ENCODE results near the gene KRTAP5-7.

KRTAP5-7 gene

GRCh38 chr11:71505781-71506180, 21.3 kb upstream of the KRTAP5-7 start:
- TF ChIP-seq CTCF (IDR thresholded peaks at IDR 0.05; ENCODE audit: low read depth, low read length): no peak
- no peak for TF ChIP-seq EZH2phosphoT487 (IDR thresholded peaks at IDR 0.05; ENCODE audit: low read depth)
- Histone ChIP-seq H3K4me3 (ENCODE audit: low read length) (no peak overlapping the region), H3K27ac (ENCODE audit: low read length) (no peak overlapping the region)

GRCh38 chr11:71507102-71507501, 20.0 kb upstream of the KRTAP5-7 start:
- no peak overlapping the region for H3K27ac ChIP-seq (ENCODE audit: low read length)
- no peak overlapping the region for H2AFZ ChIP-seq (ENCODE audit: low read depth, low read length)
- H3K79me2 ChIP-seq (ENCODE audit: low read length): no peaks in the 10 kb centered on the region
- no peak overlapping the region for H3K9ac ChIP-seq (ENCODE audit: low read length)
- TF ChIP-seq CTCF (IDR thresholded peaks at IDR 0.05; ENCODE audit: low read depth, low read length) (no peak), EZH2phosphoT487 (IDR thresholded peaks at IDR 0.05; ENCODE audit: low read depth) (no peak)
- H3K27me3 ChIP-seq (ENCODE audit: low read depth, low read length): no peaks in the 10 kb centered on the region
- no peak overlapping the region for H3K4me2 ChIP-seq (ENCODE audit: low read length)
- H3K36me3 ChIP-seq (replicated peaks; ENCODE audit: low read depth, low read length): peaks cover 5% of the 10 kb centered on the region
- H4K20me1 ChIP-seq (ENCODE audit: insufficient read depth, low read length): no peaks in the 10 kb centered on the region
- H3K4me3 ChIP-seq (ENCODE audit: low read length): no peak overlapping the region
- peaks cover 5% of the 10 kb centered on the region; the same call in 1 of the 2 replicates for H3K9me3 ChIP-seq (ENCODE audit: insufficient read depth, low read length)
- H3K4me1 ChIP-seq (ENCODE audit: low read length): no peaks in the 10 kb centered on the region

More at GRCh38 chr11:71505781-71506180, 21.3 kb upstream of the KRTAP5-7 start:
- no peaks in the 10 kb centered on the region for H3K27me3 ChIP-seq (ENCODE audit: low read depth, low read length)
- no peak overlapping the region for H2AFZ ChIP-seq (ENCODE audit: low read depth, low read length)
- peaks cover 5% of the 10 kb centered on the region; the same call in 1 of the 2 replicates for H3K9me3 ChIP-seq (ENCODE audit: insufficient read depth, low read length)
- no peaks in the 10 kb centered on the region for H4K20me1 ChIP-seq (ENCODE audit: insufficient read depth, low read length)
- no peak overlapping the region for H3K9ac ChIP-seq (ENCODE audit: low read length)
- H3K4me2 ChIP-seq (ENCODE audit: low read length): no peak overlapping the region
- H3K4me1 ChIP-seq (ENCODE audit: low read length): no peaks in the 10 kb centered on the region
- no peaks in the 10 kb centered on the region for H3K79me2 ChIP-seq (ENCODE audit: low read length)
- H3K36me3 ChIP-seq (replicated peaks; ENCODE audit: low read depth, low read length): peaks cover 5% of the 10 kb centered on the region

GRCh38 chr11:71518506-71519471, 8.3 kb upstream of the KRTAP5-7 start:
- no peak overlapping the region for H3K4me3 ChIP-seq (ENCODE audit: low read length)
- H2AFZ ChIP-seq (ENCODE audit: low read depth, low read length): no peak overlapping the region
- no peaks in the 10 kb centered on the region for H3K27me3 ChIP-seq (ENCODE audit: low read depth, low read length)
- no peak for TF ChIP-seq EZH2phosphoT487 (IDR thresholded peaks at IDR 0.05; ENCODE audit: low read depth)
- TF ChIP-seq CTCF (IDR thresholded peaks at IDR 0.05; ENCODE audit: low read depth, low read length): no peak
- no peak overlapping the region for H3K27ac ChIP-seq (ENCODE audit: low read length)
- H3K9me3 ChIP-seq (ENCODE audit: insufficient read depth, low read length): no peaks in the 10 kb centered on the region
- H4K20me1 ChIP-seq (ENCODE audit: insufficient read depth, low read length): no peaks in the 10 kb centered on the region
- no peak overlapping the region for H3K9ac ChIP-seq (ENCODE audit: low read length)
- H3K79me2 ChIP-seq (ENCODE audit: low read length): no peaks in the 10 kb centered on the region
- H3K4me2 ChIP-seq (ENCODE audit: low read length): no peak overlapping the region
- H3K4me1 ChIP-seq (ENCODE audit: low read length): no peaks in the 10 kb centered on the region
- H3K36me3 ChIP-seq (replicated peaks; ENCODE audit: low read depth, low read length): no peaks in the 10 kb centered on the region

GRCh38 chr11:71519546-71519945, 7.5 kb upstream of the KRTAP5-7 start:
- no peaks in the 10 kb centered on the region for H4K20me1 ChIP-seq (ENCODE audit: insufficient read depth, low read length)

More at GRCh38 chr11:71519546-71519945, 7.5 kb upstream of the KRTAP5-7 start:
- Histone ChIP-seq H3K9me3 (ENCODE audit: insufficient read depth, low read length) (no peaks in the 10 kb centered on the region), H3K36me3 (replicated peaks; ENCODE audit: low read depth, low read length) (no peaks in the 10 kb centered on the region), H3K27me3 (ENCODE audit: low read depth, low read length) (no peaks in the 10 kb centered on the region), H3K27ac (ENCODE audit: low read length) (no peak overlapping the region), H3K9ac (ENCODE audit: low read length) (no peak overlapping the region), H2AFZ (ENCODE audit: low read depth, low read length) (no peak overlapping the region), H3K79me2 (ENCODE audit: low read length) (no peaks in the 10 kb centered on the region), H3K4me3 (ENCODE audit: low read length) (no peak overlapping the region), H3K4me1 (ENCODE audit: low read length) (no peaks in the 10 kb centered on the region), H3K4me2 (ENCODE audit: low read length) (no peak overlapping the region)
- TF ChIP-seq CTCF (IDR thresholded peaks at IDR 0.05; ENCODE audit: low read depth, low read length) (no peak), EZH2phosphoT487 (IDR thresholded peaks at IDR 0.05; ENCODE audit: low read depth) (no peak)
